Trophoblast cell (in vitro differentiated cells and primary cell): ENCODE results near the gene CUX1.

Experiments
- DNase-seq, 2 donors: peaks; one replicate each; pipeline ENCODE4 v3.0.0-alpha.2; 2016
- H2AFZ ChIP-seq: 2 replicates; pipeline ENCODE4 v1.6.1; 2013; ENCODE audit warnings: low read length, moderate library complexity, mild to moderate bottlenecking; ENCODE audit not compliant: insufficient read depth, poor library complexity
- H2AK5ac ChIP-seq: 2 replicates; pipeline ENCODE4 v1.6.1; 2013; ENCODE audit warnings: mild to moderate bottlenecking, low read length
- H2BK120ac ChIP-seq: 2 replicates; pipeline ENCODE4 v1.6.1; 2013; ENCODE audit warnings: low read length, mild to moderate bottlenecking, moderate library complexity; ENCODE audit not compliant: insufficient read depth, poor library complexity
- H2BK12ac ChIP-seq: 2 replicates; pipeline ENCODE4 v1.6.1; 2013; ENCODE audit warnings: mild to moderate bottlenecking, low read length, moderate library complexity
- H2BK5ac ChIP-seq: 2 replicates; pipeline ENCODE4 v1.6.1; 2013; ENCODE audit warnings: low read length, low read depth, moderate library complexity, mild to moderate bottlenecking; ENCODE audit not compliant: poor library complexity
- H3K14ac ChIP-seq: 2 replicates; pipeline ENCODE4 v1.6.1; 2013; ENCODE audit warnings: mild to moderate bottlenecking, low read length
- H3K18ac ChIP-seq: 2 replicates; pipeline ENCODE4 v1.6.1; 2013; ENCODE audit warnings: mild to moderate bottlenecking, low read length
- H3K23ac ChIP-seq: 2 replicates; pipeline ENCODE4 v1.6.1; 2013; ENCODE audit warnings: low read length
- H3K27ac ChIP-seq: 2 replicates; pipeline ENCODE4 v1.5.1; 2013; ENCODE audit warnings: low read depth, mild to moderate bottlenecking, inconsistent platforms, low read length, moderate library complexity
- H3K27me3 ChIP-seq: 2 replicates; pipeline ENCODE4 v1.6.1; 2013; ENCODE audit warnings: inconsistent platforms, mild to moderate bottlenecking, low read length, moderate library complexity; ENCODE audit not compliant: insufficient read depth
- H3K36me3 ChIP-seq, 2 experiments: 1 replicate in 1 of 2; 2 replicates in 1 of 2; pipeline ENCODE4 v1.6.1; 2013; ENCODE audit warnings: low read length in 2 of 2, mild to moderate bottlenecking in 2 of 2, moderate library complexity in 1 of 2; ENCODE audit not compliant: insufficient read depth in 2 of 2, control insufficient read depth in 1 of 2
- H3K4ac ChIP-seq: 2 replicates; pipeline ENCODE4 v1.6.1; 2013; ENCODE audit warnings: low read depth, mild to moderate bottlenecking, low read length, moderate library complexity
- H3K4me1 ChIP-seq, 2 experiments: 1 replicate in 1 of 2; 2 replicates in 1 of 2; pipeline ENCODE4 v1.6.1; 2013; ENCODE audit warnings: low read length in 2 of 2, mild to moderate bottlenecking in 2 of 2, moderate library complexity in 1 of 2; ENCODE audit not compliant: insufficient read depth in 2 of 2, control insufficient read depth in 1 of 2
- H3K4me2 ChIP-seq: 2 replicates; pipeline ENCODE4 v1.6.1; 2013; ENCODE audit warnings: inconsistent platforms, mild to moderate bottlenecking, low read length, moderate library complexity
- H3K4me3 ChIP-seq: 2 replicates; pipeline ENCODE4 v1.5.1; 2013; ENCODE audit warnings: mild to moderate bottlenecking, low read depth, low read length, inconsistent platforms
- H3K79me1 ChIP-seq: one replicate; pipeline ENCODE4 v1.6.1; 2013; ENCODE audit warnings: low read length
- H3K79me2 ChIP-seq: 2 replicates; pipeline ENCODE4 v1.6.1; 2013; ENCODE audit warnings: low read length, mild to moderate bottlenecking; ENCODE audit not compliant: control insufficient read depth, insufficient read depth, poor library complexity
- H3K9ac ChIP-seq: 2 replicates; pipeline ENCODE4 v1.6.1; 2013; ENCODE audit warnings: mild to moderate bottlenecking, low read length
- H3K9me3 ChIP-seq: 2 replicates; pipeline ENCODE4 v1.6.1; 2013; ENCODE audit warnings: low read depth, mild to moderate bottlenecking, control low read depth, inconsistent platforms, low read length; ENCODE audit not compliant: insufficient read depth
- H4K12ac ChIP-seq: 2 replicates; pipeline ENCODE4 v1.6.1; 2013; ENCODE audit warnings: low read depth, mild to moderate bottlenecking, low read length, moderate library complexity
- H4K8ac ChIP-seq: 2 replicates; pipeline ENCODE4 v1.6.1; 2013; ENCODE audit warnings: low read depth, mild to moderate bottlenecking, low read length, moderate library complexity
- H4K91ac ChIP-seq: one replicate; pipeline ENCODE4 v1.6.1; 2013; ENCODE audit warnings: low read depth, mild to moderate bottlenecking, low read length, moderate library complexity
- WGBS: extraction: QIAGEN DNeasy Blood & Tissue Kit; methylation state at CpG from one replicate; pipeline ENCODE4 v1.1.7; 2013; ENCODE audit warnings: missing lambda C conversion rate; ENCODE audit not compliant: insufficient read length, insufficient coverage; ENCODE audit errors: extremely low coverage; 5-methylcytosine and 5-hydroxymethylcytosine counted together

Gene CUX1

GRCh38 chr7:101971457-101971856 lies 154.0 kb downstream of the CUX1 start:
- Histone ChIP-seq H3K9me3 (peaks cover 4% of the 10 kb centered on the region), H3K18ac (no peak overlapping the region), H4K8ac (no peak overlapping the region), H3K14ac (no peak overlapping the region), H3K27me3 (no peaks in the 10 kb centered on the region), H3K4me2 (no peak overlapping the region), H2AK5ac (no peak overlapping the region), H3K9ac (no peak overlapping the region), H3K79me2 (no peaks in the 10 kb centered on the region), H2BK120ac (no peak overlapping the region), H3K23ac (no peak overlapping the region), H3K4me1 (no peaks in the 10 kb centered on the region), H3K79me1 (no peaks in the 10 kb centered on the region), H3K27ac (no peak overlapping the region), H2AFZ (no peak overlapping the region), H4K91ac (no peak overlapping the region), H2BK5ac (no peak overlapping the region), H3K4me3 (no peak overlapping the region), H3K4ac (no peak overlapping the region), H2BK12ac (no peak overlapping the region), H4K12ac (no peak overlapping the region), H3K36me3 (no peaks in the 10 kb centered on the region)
- WGBS, result no CpG with 5 or more reads among the region's 3 CpGs
- no peak for DNase-seq

- Histone ChIP-seq H3K4me2 (no peak overlapping the region), H2AK5ac (no peak overlapping the region), H3K79me2 (no peaks in the 10 kb centered on the region), H3K79me1 (no peaks in the 10 kb centered on the region), H3K27ac (no peak overlapping the region), H4K91ac (no peak overlapping the region), H3K36me3 (no peaks in the 10 kb centered on the region), H3K23ac (no peak overlapping the region), H3K14ac (no peak overlapping the region), H3K4ac (no peak overlapping the region), H4K8ac (no peak overlapping the region), H3K9ac (no peak overlapping the region), H4K12ac (no peak overlapping the region), H3K27me3 (no peaks in the 10 kb centered on the region), H2BK12ac (no peak overlapping the region), H2BK120ac (no peak overlapping the region), H3K4me3 (no peak overlapping the region), H2BK5ac (no peak overlapping the region), H2AFZ (no peak overlapping the region), H3K4me1 (no peaks in the 10 kb centered on the region), H3K9me3 (peaks cover 2% of the 10 kb centered on the region), H3K18ac (no peak overlapping the region)
- no peak for DNase-seq
- no CpG with 5 or more reads among the region's 14 CpGs for WGBS
Measured at GRCh38 chr7:101972627-101973026, 155.2 kb downstream of the CUX1 start.

- Histone ChIP-seq H3K23ac (no peak overlapping the region), H3K18ac (no peak overlapping the region), H2BK120ac (no peak overlapping the region), H3K9me3 (peaks cover 2% of the 10 kb centered on the region), H3K4ac (no peak overlapping the region), H3K4me3 (no peak overlapping the region), H3K14ac (no peak overlapping the region), H3K27me3 (no peaks in the 10 kb centered on the region), H2BK5ac (no peak overlapping the region), H3K4me1 (peaks cover 1 to 2% of the 10 kb centered on the region in 2 experiments), H2AFZ (no peak overlapping the region), H3K36me3 (no peaks in the 10 kb centered on the region), H4K8ac (no peak overlapping the region), H3K79me2 (no peaks in the 10 kb centered on the region), H3K4me2 (no peak overlapping the region), H2AK5ac (no peak overlapping the region), H3K9ac (no peak overlapping the region), H2BK12ac (no peak overlapping the region), H4K91ac (no peak overlapping the region), H4K12ac (no peak overlapping the region), H3K27ac (no peak overlapping the region), H3K79me1 (no peaks in the 10 kb centered on the region)
- no CpG with 5 or more reads among the region's 8 CpGs for WGBS
- DNase-seq, result no peak
Measured at GRCh38 chr7:101973130-101973529, 155.7 kb downstream of the CUX1 start.

DNA sequence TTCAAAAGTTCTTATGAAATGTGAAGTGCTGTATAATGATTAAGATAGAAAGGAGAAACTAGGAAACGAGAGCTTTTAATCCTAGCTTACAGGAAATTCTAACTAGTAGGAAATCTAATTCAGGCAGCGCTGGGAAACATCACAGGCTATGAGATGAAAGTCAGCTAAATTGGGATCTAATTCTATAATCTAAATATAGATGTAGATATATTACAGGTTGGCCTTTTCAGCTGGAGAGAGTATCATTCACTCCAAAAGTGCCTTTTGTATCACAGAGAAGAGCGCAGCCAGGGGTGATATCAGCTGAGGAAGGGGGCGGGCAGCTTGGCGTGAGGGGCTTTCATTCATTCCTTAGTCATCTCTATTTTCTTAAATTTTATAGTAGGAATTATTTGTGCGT lies 157.0 kb downstream of the CUX1 start:
- Histone ChIP-seq H3K9ac (no peak overlapping the region), H3K9me3 (peaks cover 2% of the 10 kb centered on the region), H2AFZ (no peak overlapping the region), H2BK120ac (no peak overlapping the region), H3K4me3 (no peak overlapping the region), H2BK12ac (no peak overlapping the region), H3K4ac (no peak overlapping the region), H3K4me2 (no peak overlapping the region), H3K79me1 (no peaks in the 10 kb centered on the region), H3K27me3 (no peaks in the 10 kb centered on the region), H3K27ac (no peak overlapping the region), H2BK5ac (no peak overlapping the region), H2AK5ac (no peak overlapping the region), H3K36me3 (no peaks in the 10 kb centered on the region), H3K14ac (no peak overlapping the region), H4K12ac (no peak overlapping the region), H3K18ac (no peak overlapping the region), H3K23ac (no peak overlapping the region), H3K79me2 (no peaks in the 10 kb centered on the region), H4K91ac (no peak overlapping the region), H3K4me1 (peaks cover 11% of the 10 kb centered on the region in 2 experiments), H4K8ac (no peak overlapping the region)
- no CpG with 5 or more reads among the region's 6 CpGs for WGBS
- DNase-seq, result no peak
